ENCODE data around the gene KDM2B.

DNA sequence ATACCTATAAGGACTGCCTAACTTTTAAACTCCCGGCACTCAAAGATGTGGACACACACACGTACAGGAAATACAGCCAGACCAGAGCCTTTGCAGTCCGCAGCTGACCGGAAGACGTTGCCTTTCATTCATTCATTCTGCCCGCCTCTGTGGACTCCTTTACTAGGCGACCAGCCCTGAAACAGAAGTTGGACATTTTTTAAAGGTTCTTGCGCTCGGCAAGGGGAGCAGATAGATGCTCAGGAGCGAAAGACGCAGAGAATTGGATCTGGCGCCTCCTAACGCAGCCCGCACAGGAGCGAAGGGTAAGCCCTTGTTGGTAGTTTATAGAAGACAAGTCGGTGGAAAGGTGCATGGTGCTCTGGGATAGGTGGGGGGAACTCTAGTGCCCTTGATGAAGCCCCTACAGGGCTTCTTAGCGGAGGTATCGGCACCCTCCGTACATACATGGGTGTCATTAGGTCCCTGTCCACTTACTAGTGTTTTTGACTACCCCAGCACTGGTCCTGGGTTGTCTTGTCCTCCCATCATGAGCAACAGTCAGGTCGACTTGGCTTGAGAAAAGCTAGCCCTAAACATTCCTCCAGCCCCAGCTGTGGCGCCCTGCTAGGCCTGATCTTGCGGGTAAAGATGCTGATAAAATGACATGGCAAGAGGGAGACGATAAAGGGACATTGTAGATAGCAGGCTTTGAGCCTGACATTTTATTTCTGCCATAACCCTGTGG is at the start of gene KDM2B:
- TF ChIP-seq, protein P1, sequence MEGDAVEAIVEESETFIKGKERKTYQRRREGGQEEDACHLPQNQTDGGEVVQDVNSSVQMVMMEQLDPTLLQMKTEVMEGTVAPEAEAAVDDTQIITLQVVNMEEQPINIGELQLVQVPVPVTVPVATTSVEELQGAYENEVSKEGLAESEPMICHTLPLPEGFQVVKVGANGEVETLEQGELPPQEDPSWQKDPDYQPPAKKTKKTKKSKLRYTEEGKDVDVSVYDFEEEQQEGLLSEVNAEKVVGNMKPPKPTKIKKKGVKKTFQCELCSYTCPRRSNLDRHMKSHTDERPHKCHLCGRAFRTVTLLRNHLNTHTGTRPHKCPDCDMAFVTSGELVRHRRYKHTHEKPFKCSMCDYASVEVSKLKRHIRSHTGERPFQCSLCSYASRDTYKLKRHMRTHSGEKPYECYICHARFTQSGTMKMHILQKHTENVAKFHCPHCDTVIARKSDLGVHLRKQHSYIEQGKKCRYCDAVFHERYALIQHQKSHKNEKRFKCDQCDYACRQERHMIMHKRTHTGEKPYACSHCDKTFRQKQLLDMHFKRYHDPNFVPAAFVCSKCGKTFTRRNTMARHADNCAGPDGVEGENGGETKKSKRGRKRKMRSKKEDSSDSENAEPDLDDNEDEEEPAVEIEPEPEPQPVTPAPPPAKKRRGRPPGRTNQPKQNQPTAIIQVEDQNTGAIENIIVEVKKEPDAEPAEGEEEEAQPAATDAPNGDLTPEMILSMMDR (conservative IDR thresholded peaks at IDR 0.05; ENCODE audit: low read depth, low read length): no peak
- no peak for TF ChIP-seq EZH2 (IDR thresholded peaks at IDR 0.05; ENCODE audit: borderline replicate concordance, low read depth, low read length, poor library complexity, severe bottlenecking)
